ENCODE data around the gene LSP1.

DNA sequence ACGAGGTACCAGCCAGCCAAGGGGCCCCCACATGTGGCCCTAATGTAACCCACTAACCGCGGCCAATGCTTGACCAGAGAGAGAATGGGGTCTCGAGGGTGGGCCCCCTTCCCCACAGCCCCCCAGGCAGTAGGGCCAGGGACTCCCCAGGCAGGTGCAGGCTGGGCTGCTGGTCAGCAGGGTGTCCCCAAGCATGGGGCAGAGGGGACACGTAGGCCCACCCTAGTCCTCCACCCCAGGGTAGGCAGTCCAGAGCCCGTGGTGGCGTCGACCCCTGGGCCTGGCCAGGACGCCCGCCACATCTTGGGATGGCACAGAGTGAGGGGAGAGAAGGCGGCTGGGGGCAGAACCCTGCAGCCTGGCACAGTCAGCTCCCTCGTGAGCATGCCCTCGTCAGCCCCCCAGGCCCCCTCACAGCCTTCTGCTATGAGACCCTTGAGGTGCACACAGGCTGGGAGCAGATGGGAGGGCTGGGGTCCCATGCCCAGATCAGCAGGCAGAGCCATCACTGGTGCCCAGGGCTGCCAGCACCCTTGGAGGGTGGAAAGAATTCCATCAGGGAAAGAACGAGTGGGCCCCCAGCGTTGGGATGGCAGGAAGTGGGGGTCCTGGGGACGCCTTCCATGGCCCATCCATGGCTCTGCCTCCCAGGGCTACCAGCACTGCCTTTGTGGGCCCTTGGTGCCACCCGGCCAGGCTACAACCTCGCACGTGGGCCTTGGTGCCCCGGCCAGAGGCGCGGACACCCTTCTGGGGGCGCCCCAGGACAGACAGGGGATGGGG, 72.7 kb downstream of the LSP1 start:
- TF ChIP-seq PPARA (CRISPR knock-in tag; IDR thresholded peaks at IDR 0.05; ENCODE audit: borderline replicate concordance), result no peak
- TF ChIP-seq, protein P1, sequence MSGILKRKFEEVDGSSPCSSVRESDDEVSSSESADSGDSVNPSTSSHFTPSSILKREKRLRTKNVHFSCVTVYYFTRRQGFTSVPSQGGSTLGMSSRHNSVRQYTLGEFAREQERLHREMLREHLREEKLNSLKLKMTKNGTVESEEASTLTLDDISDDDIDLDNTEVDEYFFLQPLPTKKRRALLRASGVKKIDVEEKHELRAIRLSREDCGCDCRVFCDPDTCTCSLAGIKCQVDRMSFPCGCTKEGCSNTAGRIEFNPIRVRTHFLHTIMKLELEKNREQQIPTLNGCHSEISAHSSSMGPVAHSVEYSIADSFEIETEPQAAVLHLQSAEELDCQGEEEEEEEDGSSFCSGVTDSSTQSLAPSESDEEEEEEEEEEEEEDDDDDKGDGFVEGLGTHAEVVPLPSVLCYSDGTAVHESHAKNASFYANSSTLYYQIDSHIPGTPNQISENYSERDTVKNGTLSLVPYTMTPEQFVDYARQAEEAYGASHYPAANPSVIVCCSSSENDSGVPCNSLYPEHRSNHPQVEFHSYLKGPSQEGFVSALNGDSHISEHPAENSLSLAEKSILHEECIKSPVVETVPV (CRISPR knock-in tag; IDR thresholded peaks at IDR 0.05), result no peak

All from SK-N-SH treated with all-trans-retinoic acid at 6 μM for 48 hours (cell line).